Stimulated activated CD4-positive, alpha-beta T cell treated with anti-CD3 and anti-CD28 coated beads, Interleukin-1b, Interleukin-23, amount 100 ng/mL, for 24 hours (primary cell): ENCODE data around the gene KIRREL3.

ENCODE experiments used
- DNase-seq, 4 experiments: peaks; one replicate each; pipeline ENCODE4 v3.0.0-alpha.2; 2020; ENCODE audit warnings: low read depth in 4 of 4, low spot score in 1 of 4

Gene KIRREL3

DNA sequence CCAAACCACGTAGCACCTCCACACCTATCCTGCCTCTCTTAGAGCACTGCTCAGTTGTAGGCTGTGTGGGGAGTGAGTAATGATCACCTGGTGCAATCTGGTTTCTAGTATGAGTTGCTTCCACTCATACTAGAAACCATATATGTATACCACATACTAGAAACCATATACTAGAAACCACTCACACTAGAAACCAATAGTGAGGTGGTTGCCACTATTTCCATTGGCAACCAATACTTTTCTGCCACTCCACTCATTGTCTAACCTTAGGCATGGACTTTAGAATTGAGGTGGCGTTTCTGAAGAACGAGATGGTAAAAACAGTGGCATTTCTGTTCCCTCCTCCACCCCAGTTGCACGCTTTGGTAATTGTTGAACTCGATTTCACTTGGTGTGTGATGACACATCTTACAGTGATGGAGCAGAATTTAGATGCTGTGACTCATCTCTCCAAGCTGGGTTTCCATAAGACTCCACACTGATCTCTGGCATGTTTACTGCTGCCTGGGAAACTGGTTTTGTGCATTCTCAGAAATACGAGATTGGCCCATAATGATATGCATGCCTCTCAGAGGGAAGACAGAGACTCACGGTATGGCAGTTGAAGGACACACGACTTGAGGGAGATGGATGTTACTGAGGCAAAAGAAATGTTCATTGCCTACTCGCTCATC is 82.9 kb downstream of the KIRREL3 start:
- no peak for DNase-seq

DNA sequence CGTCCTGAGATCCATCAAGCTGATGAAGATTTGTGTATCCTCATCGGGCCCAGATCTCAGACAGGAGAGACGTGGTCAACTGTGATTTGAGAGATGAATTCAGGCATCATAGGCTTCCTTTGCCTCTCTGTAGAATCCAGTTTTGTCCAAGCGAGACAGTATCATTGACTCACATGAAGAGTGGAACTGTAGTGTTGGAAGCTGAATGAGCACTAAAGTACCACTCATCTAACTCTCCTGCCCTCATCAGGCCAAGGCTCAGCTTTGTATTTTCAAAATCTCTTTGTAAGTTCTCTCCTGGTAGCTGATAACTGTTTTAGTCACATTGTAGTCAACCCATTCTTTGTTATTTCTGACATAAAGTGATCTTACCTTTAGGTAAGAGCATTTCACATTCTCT is 85.1 kb downstream of the KIRREL3 start:
- no peak for DNase-seq

GRCh38 chr11:126914941-126915340 is 85.6 kb downstream of the KIRREL3 start:
- no peak for DNase-seq

DNA sequence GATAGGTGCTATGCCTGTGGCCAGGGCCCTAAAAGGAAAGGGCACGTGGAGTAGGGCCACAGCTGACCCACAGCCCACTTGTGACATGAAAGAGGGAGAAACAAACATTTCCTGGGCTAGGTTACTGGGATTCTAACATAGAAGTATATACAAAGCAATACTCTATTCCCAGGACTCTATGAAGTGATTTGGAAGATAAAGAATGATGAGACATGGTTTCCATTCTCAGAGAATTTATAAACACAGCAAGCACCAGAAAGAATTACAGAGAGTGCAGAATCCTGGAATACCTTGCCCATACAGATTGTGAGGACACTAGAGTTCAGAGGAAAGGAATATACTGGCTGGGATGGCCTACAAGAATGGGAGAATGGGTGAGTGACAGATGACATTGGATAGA is 86.4 kb downstream of the KIRREL3 start:
- DNase-seq = no peak

DNA sequence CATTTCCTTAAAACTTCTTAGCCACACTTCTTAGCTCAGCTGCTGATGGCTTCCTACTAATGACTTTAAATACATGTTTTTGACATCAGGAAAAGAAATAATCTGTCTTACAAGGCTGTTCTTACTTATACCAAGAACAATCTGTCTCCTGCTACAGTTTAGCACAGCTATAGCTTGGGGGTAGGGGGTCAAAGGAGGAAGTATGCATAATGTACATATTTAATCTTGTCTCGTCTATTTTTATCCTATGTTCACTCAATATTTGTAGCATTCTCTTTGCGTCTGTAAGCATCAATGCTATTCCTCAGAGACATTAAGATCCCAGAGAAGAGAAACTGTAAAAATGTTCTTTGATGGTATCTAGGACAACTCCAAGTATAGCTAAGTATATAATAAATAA is 96.0 kb downstream of the KIRREL3 start:
- no peak for DNase-seq

GRCh38 chr11:126901783-126902182 is 98.8 kb downstream of the KIRREL3 start:
- DNase-seq = no peak

- DNase-seq = no peak
Observed at GRCh38 chr11:126899961-126900748, 100.4 kb downstream of the KIRREL3 start.

GRCh38 chr11:126898802-126899201 is 101.8 kb downstream of the KIRREL3 start:
- no peak for DNase-seq

DNA sequence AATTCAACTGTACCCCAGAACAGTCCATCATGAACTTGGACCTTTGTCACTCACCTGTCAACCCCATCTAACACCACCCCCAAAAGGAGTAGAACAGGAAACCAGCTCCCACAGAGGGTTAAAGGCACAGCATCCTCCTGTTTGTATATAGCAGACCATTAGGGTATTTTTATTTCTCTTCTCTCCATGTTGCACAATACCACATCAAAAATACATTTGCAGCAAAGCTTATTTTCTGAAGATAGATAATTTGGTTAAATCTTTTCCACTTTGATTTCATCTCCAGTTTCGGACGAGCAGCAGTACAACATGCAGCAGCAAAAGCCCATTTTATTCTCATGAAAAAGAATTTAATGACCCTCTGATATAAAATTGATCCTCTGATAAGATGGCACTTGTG is 103.1 kb downstream of the KIRREL3 start:
- no peak for DNase-seq

- no peak for DNase-seq
Observed at GRCh38 chr11:126896025-126896424, 104.5 kb downstream of the KIRREL3 start.

DNA sequence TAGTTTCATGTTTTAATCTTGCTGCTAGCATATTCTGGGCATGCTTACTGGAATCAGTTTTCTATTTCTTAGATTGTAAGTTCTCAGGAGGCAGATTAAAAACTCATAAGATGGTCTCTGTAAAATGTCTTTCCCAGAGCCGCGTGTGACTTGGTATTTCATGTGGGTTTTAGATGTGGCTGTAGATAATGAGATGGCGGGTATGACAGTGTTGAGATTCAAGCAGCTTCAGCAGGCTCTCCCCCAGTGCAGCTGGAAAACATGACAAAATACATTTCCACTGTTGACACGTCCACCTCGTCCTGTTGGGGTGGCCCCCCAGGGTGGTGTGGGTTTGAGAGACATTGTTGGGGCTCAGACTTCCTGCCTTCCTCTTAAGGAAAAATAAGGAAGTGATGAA is 106.8 kb downstream of the KIRREL3 start:
- DNase-seq = no peak

DNA sequence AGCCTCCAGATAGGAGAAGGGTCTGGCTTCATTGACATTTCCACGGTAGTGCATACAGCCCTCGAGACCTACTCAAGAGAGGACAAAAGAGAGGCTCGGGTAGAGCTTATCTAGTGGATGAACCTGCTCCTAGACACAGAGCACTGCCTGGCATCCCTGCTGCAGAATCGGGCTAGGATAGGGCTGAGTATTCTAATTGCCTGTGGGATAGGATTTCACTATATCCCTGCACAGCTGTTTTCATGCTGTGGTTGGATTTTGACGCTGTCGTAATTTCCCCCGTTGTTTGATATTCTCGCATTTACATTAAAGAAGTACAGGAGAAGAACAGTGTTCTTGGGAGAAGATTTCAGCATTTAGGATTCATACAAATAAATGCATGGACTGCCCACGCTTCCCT is 107.8 kb downstream of the KIRREL3 start:
- no peak for DNase-seq

DNA sequence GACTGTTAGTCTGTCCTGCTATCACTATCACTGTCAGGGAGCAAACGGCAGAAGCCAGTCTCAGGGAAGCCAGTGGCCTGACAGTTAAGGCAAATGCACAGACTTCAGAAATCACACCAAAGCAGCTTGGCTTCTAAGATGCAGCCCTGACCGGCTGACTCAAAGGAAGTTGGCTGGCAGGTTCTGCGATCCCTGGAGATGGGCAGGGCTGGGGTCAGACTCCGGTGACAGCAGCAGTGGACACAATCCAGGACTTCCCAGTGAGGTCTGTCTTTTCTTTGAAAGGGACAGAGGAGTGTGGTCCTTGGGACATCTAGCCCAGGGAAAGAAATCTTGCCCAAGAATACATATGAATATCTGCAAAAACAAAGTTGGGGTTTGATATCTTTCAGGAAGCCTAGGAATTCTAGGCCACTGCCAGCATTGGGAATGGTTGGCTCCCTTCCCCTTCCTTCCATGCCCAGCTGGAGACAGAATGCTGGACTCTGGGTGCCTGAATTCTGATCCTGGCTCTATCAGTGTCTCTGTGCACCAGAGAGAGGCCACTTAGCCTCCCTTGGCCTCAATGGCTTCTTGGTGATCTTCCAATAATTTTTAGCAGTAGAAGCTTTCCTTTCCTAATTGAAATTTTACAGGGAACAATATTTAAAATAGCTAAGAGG is 108.9 kb downstream of the KIRREL3 start:
- no peak for DNase-seq

DNA sequence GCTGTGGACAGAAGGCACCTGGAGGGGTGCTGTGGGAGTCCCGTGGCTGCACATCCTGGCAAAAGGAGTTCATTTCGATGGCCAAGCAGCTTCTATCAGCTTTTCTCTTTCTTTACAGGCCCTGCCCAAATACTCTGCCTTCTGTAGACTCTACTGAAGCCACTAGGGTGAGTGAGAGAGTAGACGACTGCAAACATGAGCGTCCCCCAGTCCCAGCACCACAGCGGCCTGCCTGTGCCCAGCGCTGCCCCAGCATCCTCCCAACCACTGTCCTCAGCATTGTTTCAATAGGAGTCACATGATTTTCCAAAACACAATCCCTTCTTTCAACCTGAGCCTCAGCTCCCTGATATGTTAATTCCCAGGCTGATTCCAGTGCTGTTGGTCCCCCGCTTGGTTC is 110.0 kb downstream of the KIRREL3 start:
- DNase-seq = no peak

DNA sequence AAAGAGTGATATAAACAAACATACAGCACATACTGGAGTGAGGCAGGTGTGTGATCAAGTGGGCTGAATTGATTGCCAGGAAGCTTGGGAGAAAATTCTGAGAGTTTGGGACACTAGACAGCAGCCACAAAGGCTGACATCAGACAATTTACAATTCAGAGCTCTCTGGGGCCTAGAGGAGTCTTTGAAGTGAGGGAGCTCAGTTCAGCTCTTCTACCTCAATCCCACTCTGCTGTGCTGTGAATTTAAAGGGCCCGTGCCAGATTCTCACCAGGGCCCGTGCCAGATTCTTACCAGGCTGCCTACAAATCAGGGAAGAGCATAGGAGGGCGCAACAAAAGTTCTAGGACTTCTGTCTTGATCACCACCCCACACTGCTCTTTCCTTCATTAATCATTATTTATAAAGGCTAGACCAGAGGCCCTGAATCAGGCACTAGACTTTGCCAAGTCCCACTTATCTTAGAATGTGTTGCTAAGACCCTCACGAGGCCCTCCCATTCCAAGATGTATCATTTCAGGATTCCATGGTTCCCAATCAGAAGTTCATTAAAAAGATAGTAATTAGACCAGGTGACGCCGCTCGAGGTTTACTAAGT is 112.4 kb downstream of the KIRREL3 start:
- DNase-seq = no peak

DNA sequence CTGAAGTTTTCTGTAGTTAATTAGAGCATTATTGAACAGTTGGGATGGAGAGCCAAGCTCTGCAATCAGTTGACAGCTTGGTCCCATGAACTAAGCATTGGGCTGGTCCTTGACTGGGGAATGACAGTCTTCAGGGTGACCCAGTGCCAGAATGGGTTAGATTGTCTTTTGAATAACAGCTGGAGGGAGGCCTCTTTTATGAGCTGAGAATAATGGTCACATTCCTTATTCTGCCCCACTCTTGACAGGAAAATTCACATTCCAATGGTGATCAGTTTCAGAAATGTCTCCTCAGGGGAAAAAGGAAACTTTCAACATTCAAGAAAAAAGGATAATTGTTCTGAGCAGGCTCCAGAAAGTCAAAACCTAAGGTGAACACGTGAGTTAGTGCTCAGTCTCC is 113.9 kb downstream of the KIRREL3 start:
- DNase-seq = no peak

DNA sequence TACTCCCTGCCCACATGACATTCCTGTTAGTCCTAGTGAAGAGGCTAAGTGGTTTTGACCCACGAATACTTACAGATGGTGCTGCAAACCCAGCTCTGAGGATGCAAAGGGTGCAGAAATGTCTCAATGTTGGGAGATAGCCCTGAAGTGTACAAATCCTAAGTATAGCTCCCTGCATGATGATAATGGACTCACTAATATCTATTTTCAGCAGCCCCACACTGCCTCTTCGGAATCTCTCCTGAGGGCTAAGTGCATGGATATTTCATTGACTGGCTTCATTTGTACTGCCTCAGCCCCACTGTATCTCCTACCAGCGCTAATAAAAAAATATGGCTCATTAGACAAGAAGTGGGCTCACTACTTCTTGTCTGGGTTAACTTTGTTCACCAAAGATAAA is 114.5 kb downstream of the KIRREL3 start:
- DNase-seq = no peak

- DNase-seq = no peak
Observed at GRCh38 chr11:126884594-126884993, 116.0 kb downstream of the KIRREL3 start.

DNA sequence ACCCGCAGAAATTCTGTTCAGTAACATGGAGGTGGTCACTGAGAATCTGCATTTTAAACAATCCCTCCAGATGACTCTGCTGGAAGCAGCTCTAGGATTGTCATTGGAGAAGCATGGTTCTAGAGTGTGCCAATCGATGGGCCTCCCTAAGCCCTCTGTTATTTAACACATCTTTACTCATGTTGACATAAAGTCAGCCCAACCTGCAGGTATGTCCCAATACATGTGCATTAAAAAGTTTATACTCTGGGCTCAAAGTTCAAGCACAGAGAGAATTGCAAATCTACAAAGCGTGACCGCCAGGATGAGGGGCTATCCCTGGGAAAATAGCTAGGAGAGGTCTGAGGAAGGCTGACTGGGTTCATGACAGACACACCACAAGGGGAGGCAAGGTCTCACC is 116.4 kb downstream of the KIRREL3 start:
- DNase-seq = no peak

GRCh38 chr11:126880872-126881271 is 119.7 kb downstream of the KIRREL3 start:
- no peak for DNase-seq

DNA sequence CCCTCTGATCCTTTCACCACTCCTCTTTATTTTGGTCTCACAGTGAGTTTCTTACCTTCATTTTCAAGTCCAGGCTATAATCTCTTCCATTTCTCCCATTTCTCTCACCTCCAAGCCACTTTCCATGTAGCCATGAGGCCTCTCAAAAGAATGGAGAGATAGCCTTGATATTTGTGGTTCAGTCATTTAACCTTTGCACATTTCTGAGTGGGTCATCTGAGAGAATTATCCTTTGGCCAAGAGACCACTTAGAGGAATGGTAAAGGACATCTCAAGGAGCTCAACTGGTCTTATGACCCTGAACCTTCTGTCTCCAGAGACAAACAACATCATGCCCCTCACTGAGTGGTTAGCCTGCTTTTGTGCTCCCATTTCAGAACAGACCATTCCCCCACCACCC is 121.1 kb downstream of the KIRREL3 start:
- no peak for DNase-seq

DNA sequence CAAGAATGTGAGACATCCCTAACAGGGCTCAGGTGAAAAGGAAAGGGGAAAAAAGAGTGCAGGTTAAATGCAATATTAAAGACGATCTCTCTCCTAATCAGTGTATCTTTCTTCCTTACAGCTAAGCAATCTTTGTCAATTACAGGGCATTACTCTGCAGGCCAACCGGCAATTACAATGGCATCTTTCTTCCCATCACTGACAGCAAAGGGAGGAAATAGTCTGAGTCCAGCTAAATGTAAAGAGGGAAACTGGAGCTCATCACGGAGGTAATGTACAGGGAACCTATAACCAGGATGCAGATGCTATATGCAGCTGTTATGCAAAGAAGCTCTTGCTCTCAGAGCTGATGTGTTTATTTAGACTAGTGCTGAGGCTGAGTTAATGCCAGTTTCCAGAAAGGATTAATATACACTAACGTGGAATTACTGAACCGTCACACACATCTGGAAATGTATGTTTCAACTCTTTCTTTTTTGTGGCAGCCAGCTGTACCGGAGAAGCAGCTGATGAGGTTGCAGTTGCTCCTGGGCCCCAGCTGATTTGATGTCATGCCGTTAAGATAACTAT is 121.6 kb downstream of the KIRREL3 start:
- DNase-seq = no peak
